ENCODE data around the gene RPL7A. TPM values are rescaled to one million over a fixed set of nuclear protein-coding genes. Genes with fewer than 3 reads are reported as not detected.
"Not testable (repeated sequence)": the region's sequence is repeated elsewhere in the genome, so short reads cannot be mapped to it uniquely, and the experiment has no call there.

Gene RPL7A
- total RNA-seq: 1,000 to 10,000 TPM; 2,417 to 2,552 TPM
- total RNA-seq: 1,124 to 1,446 reads per million in 2 donors

- peak within 1 kb of the TSS; percentile 99 for H3K27ac Mint-ChIP-seq
- peak; percentile 92 for ATAC-seq
- DNase-seq: peak; percentile 70 to 82 (median 82)
- H3K27me3 Mint-ChIP-seq: no peaks in the 10 kb centered on the region
- H3K4me1 Mint-ChIP-seq: peaks cover 27% of the 10 kb centered on the region
- H3K36me3 Mint-ChIP-seq (ENCODE audit: low read depth): peaks cover 7% of the 10 kb centered on the region
- no peaks in the 10 kb centered on the region for H3K9me3 ChIP-seq (ENCODE audit: control insufficient read depth, low read length, poor library complexity, severe bottlenecking)
- peak within 1 kb of the TSS; percentile 100 for H3K4me3 Mint-ChIP-seq
Measured at GRCh38 chr9:133347985-133348717, at the start of gene RPL7A, which contains the start of gene MED22. Gene RPL7A, plus strand, starts transcription at chr9:133348218. Its CDS starts 26 bp downstream, at chr9:133348244. Gene MED22, minus strand, starts transcription at chr9:133348131. Its CDS starts 1,469 bp downstream, at chr9:133346662.

GRCh38 chr9:133299996-133300395, 48.0 kb upstream of the RPL7A start:
- H3K27me3 Mint-ChIP-seq: peaks cover 16% of the 10 kb centered on the region
- ATAC-seq; H3K9me3 ChIP-seq (ENCODE audit: control insufficient read depth, low read length, poor library complexity, severe bottlenecking); H3K4me1 Mint-ChIP-seq; H3K36me3 Mint-ChIP-seq (ENCODE audit: low read depth); H3K4me3 Mint-ChIP-seq; DNase-seq; H3K27ac Mint-ChIP-seq: not testable (repeated sequence)

GRCh38 chr9:133301253-133302230, 46.5 kb upstream of the RPL7A start:
- H3K9me3 ChIP-seq (ENCODE audit: control insufficient read depth, low read length, poor library complexity, severe bottlenecking): no peaks in the 10 kb centered on the region
- H3K27ac Mint-ChIP-seq: no peak overlapping the region
- H3K4me3 Mint-ChIP-seq: no peak overlapping the region
- no peaks in the 10 kb centered on the region for H3K36me3 Mint-ChIP-seq (ENCODE audit: low read depth)
- DNase-seq (no peak), ATAC-seq (no peak)
- H3K27me3 Mint-ChIP-seq: peaks cover 26% of the 10 kb centered on the region
- no peaks in the 10 kb centered on the region for H3K4me1 Mint-ChIP-seq

- Mint-ChIP-seq H3K4me1 (no peaks in the 10 kb centered on the region), H3K27ac (no peak overlapping the region), H3K36me3 (ENCODE audit: low read depth) (no peaks in the 10 kb centered on the region), H3K4me3 (no peak overlapping the region), H3K27me3 (peaks cover 31% of the 10 kb centered on the region)
- no peaks in the 10 kb centered on the region for H3K9me3 ChIP-seq (ENCODE audit: control insufficient read depth, low read length, poor library complexity, severe bottlenecking)
- ATAC-seq: no peak
- no peak for DNase-seq
Measured at GRCh38 chr9:133303266-133304157, 44.5 kb upstream of the RPL7A start.

- Mint-ChIP-seq H3K4me1 (no peaks in the 10 kb centered on the region), H3K4me3 (no peak overlapping the region), H3K27me3 (peaks cover 34% of the 10 kb centered on the region), H3K36me3 (ENCODE audit: low read depth) (peaks cover 2% of the 10 kb centered on the region), H3K27ac (no peak overlapping the region)
- ATAC-seq: no peak
- no peaks in the 10 kb centered on the region for H3K9me3 ChIP-seq (ENCODE audit: control insufficient read depth, low read length, poor library complexity, severe bottlenecking)
- no peak for DNase-seq
Measured at GRCh38 chr9:133304158-133304470, 43.9 kb upstream of the RPL7A start.

- Mint-ChIP-seq H3K4me1 (no peaks in the 10 kb centered on the region), H3K27ac (no peak overlapping the region), H3K4me3 (no peak overlapping the region), H3K27me3 (peaks cover 40% of the 10 kb centered on the region), H3K36me3 (ENCODE audit: low read depth) (peaks cover 2% of the 10 kb centered on the region)
- H3K9me3 ChIP-seq (ENCODE audit: control insufficient read depth, low read length, poor library complexity, severe bottlenecking): no peaks in the 10 kb centered on the region
- ATAC-seq (no peak), DNase-seq (no peak)
Measured at GRCh38 chr9:133304477-133305377, 43.3 kb upstream of the RPL7A start.

GRCh38 chr9:133305731-133306130, 42.3 kb upstream of the RPL7A start:
- Mint-ChIP-seq H3K4me1 (no peaks in the 10 kb centered on the region), H3K27ac (no peak overlapping the region), H3K36me3 (ENCODE audit: low read depth) (peaks cover 2% of the 10 kb centered on the region), H3K27me3 (peaks cover 44% of the 10 kb centered on the region), H3K4me3 (no peak overlapping the region)
- no peak for ATAC-seq
- no peak for DNase-seq
- H3K9me3 ChIP-seq (ENCODE audit: control insufficient read depth, low read length, poor library complexity, severe bottlenecking): no peaks in the 10 kb centered on the region

- DNase-seq (no peak), ATAC-seq (no peak)
- Mint-ChIP-seq H3K4me3 (no peak overlapping the region), H3K27ac (no peak overlapping the region), H3K4me1 (no peaks in the 10 kb centered on the region), H3K36me3 (ENCODE audit: low read depth) (peaks cover 2% of the 10 kb centered on the region), H3K27me3 (peaks cover 44% of the 10 kb centered on the region)
- H3K9me3 ChIP-seq (ENCODE audit: control insufficient read depth, low read length, poor library complexity, severe bottlenecking): no peaks in the 10 kb centered on the region
Measured at GRCh38 chr9:133306242-133307204, 41.5 kb upstream of the RPL7A start.

GRCh38 chr9:133307301-133307700, 40.7 kb upstream of the RPL7A start:
- Mint-ChIP-seq H3K36me3 (ENCODE audit: low read depth) (peaks cover 2% of the 10 kb centered on the region), H3K4me3 (no peak overlapping the region), H3K27me3 (peaks cover 39% of the 10 kb centered on the region), H3K4me1 (no peaks in the 10 kb centered on the region), H3K27ac (no peak overlapping the region)
- ATAC-seq (no peak), DNase-seq (no peak)
- H3K9me3 ChIP-seq (ENCODE audit: control insufficient read depth, low read length, poor library complexity, severe bottlenecking): no peaks in the 10 kb centered on the region

- H3K9me3 ChIP-seq (ENCODE audit: control insufficient read depth, low read length, poor library complexity, severe bottlenecking): no peaks in the 10 kb centered on the region
- ATAC-seq: no peak
- Mint-ChIP-seq H3K4me3 (no peak overlapping the region), H3K36me3 (ENCODE audit: low read depth) (peaks cover 2% of the 10 kb centered on the region), H3K27me3 (peaks cover 39% of the 10 kb centered on the region), H3K4me1 (no peaks in the 10 kb centered on the region), H3K27ac (no peak overlapping the region)
- DNase-seq: no peak
Measured at GRCh38 chr9:133309608-133310007, 38.4 kb upstream of the RPL7A start.

GRCh38 chr9:133315997-133316396, 32.0 kb upstream of the RPL7A start:
- no peak for DNase-seq
- Mint-ChIP-seq H3K4me1 (no peaks in the 10 kb centered on the region), H3K4me3 (no peak overlapping the region)

More at GRCh38 chr9:133315997-133316396, 32.0 kb upstream of the RPL7A start:
- no peaks in the 10 kb centered on the region for H3K36me3 Mint-ChIP-seq (ENCODE audit: low read depth)
- no peaks in the 10 kb centered on the region for H3K9me3 ChIP-seq (ENCODE audit: control insufficient read depth, low read length, poor library complexity, severe bottlenecking)
- no peak for ATAC-seq
- no peak overlapping the region for H3K27ac Mint-ChIP-seq
- peaks cover 10% of the 10 kb centered on the region for H3K27me3 Mint-ChIP-seq
